Renal cortical epithelial cell (primary cell): ENCODE results near the gene EPB41L3. TPM values are rescaled to one million over a fixed set of nuclear protein-coding genes. Genes with fewer than 3 reads are reported as not detected.
A peak's percentile ranks its signal among the peaks of the same experiment; 100 is the strongest.

Experiments
- DNase-seq: peaks from one replicate; pipeline ENCODE4 v3.0.0-alpha.2; 2011; ENCODE audit warnings: low read depth
- total RNA-seq: library from RNA; depleted of rRNA; stranded (reverse); fragments of >200 nt; gene quantifications from 2 replicates; pipeline ENCODE4 v1.2.3, GENCODE V29; 2014

EPB41L3 gene
- 40.8 and 54.0 TPM in 2 replicates for total RNA-seq

DNA sequence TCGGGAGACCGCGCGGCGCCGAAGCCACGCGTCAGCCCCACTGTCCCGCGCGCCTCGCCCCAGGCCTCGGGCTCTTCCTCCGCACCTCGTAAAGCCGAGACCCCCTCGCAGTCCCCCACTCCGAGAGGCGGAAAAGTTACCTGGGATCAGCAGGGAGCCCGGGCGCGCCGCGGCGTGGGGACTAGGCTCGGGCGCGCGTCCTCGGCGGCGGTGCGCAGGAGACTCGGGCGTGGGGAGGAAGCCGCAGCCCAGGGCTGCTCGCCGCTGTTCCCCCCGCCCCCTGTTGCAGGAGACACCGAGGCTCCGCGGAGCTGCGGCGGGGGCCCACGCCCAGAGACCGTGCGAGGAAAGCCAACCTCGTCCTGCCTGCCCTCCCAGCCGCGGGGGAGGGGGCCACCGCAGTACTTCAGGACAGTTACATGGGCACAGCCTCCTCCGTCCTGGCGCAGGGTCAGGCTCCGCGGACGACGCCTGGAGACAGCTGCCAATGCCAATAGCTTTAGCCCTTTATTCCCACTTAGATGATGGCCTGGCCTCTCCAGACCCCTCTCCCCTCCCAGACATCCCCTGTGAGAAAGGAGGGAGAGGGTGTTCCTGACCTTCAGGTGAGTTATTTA is at the start of gene EPB41L3:
Gene EPB41L3 (minus strand): TSS at position 225 of the 617 bp plus-strand sequence. CDS start 54,814 bp downstream, outside the sequence.
- DNase-seq, result no peak

DNA sequence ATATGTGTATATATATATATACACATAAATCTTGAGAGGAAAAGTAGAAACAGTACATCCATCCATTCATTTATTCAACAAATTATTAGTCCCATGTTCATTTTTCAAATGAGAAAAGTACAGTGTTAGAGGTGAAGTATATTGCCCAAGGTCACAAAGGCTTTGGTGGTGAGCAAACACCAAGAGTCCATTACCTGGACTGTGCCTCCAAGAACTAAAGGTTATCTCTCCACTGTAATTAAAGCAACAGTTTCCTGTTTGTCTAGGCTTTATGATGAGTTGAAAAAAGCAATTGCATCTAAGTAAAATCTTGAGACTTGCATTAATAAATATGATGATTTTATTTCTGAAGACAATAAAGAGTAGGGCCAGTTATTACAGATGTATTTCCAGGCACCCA is 44.7 kb upstream of the EPB41L3 start:
- no peak for DNase-seq

DNA sequence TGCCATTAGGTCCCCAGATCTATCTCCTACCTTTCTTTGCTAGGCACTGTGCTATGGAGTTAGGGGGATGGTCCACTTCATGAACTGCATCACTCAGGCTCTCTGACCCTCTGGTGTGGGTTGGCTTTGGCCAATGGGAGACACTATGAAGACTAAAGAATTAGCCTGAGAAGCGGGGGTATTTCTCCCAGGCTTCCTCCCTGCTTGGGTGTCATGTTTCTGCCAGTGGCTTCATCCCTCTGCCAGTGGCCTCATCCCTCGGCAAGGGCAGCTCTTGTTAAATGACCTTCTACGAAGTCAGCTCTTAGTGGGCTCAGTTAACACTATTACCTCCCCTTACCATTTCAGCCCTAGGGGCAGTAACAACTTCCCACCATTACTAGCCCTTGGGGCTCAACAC is 41.9 kb upstream of the EPB41L3 start:
- no peak for DNase-seq

DNA sequence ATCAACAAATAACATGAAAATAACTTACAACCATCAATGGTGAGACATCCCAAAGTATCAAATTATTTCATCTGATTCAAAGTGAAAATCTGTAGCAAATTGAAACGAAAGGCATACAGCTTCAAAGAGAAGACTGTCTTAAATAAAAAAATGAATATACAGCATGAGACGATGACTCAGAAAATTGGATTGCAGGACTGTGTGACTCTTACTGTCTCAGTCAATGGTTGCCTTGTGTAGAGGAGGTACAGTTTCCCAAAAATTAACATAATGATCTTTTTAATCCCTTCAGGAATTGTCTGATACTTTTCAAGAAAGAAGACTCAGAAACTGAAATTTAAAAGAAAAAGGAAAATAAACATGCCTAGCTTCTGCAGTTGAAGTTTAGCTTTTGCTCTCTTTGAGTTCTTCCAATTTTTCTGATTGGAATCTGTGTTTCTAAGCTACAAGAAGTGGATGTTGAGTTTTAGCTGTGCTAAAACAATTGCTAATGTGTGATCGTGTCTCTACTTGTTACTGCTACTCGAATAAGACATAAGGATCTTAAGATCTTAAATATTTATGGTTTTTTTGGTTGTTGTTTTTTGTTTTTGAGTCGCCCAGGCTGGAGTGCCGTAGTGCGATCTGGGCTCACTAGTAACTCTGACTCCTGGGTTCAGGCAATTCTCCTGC is 41.1 kb upstream of the EPB41L3 start:
- DNase-seq, result peak; percentile 48

DNA sequence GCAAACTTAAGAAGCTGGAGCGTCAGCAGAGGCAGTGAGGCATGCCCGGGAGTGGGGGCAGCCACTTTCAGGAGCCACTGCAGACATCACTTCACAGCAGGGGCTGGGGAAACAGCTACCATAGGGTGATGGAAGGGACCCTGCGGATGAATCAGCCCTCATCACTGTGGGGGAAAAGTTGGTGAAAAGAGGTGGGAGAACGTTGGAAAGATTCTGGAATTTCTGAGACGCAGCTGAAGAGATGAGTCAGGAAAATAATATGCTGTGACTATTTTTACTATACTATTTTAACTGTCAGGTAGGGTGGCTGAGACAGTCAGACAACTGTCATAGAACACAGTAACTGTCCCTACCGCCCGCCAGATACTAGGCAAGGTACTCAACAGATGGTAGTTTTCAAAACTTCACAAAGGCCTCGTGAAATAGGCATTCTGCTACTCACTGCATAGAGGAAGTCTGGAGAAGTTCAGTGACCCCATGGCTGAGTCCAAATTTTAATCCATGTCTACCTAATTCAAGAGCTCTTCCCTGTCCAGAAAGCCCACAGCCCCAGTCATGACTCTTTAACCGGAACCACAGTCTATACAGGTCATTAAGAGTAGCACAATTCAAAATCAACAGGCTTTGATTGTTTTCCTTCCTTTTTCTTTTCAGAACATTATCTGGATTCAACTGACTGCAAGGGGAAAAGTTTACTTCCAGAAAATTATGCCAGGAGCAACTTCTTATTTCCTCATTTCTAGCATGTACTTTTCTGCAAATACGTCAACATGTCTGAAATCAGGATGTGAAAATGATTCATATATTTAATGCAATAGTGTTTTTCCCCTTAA is 39.3 kb upstream of the EPB41L3 start:
- peak; percentile 23 for DNase-seq

DNA sequence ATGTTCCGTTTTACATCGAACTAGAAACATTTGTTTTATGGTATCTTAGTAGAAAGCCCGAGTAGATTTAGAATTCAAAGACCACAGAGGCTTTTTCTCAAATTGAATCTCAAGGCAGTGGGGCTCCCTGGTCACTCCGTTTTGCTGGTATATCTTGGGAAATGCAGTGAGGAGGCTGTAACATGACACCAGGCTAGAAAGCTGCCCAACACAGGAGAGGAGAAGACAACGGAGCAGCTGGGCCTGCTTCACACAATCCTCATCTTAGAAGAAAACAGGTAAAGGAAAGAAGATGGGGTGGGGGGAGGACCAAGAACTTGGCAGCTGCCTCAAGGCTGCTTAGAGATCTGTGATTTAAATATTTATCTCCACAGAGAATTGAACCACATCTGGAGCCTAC is 38.3 kb upstream of the EPB41L3 start:
- DNase-seq, result no peak

DNA sequence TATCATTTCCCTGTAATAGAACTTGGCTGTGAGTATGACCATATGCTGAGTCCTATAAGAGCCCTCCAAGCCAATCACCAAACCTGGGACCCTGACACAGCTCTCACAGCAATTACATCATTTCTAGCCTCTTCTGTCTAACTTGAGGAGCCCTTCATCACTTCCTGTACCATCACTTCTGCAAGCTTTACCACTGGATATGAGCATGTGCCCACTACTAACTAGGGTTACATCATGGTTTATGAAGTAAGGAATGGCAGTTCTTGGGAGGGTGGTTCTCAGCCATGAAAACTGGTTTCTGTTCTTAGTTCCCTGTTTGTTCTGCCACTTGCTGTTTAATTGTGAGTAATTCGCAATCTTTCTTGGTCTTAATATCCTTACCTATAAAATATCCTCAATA is 31.0 kb upstream of the EPB41L3 start:
- no peak for DNase-seq

DNA sequence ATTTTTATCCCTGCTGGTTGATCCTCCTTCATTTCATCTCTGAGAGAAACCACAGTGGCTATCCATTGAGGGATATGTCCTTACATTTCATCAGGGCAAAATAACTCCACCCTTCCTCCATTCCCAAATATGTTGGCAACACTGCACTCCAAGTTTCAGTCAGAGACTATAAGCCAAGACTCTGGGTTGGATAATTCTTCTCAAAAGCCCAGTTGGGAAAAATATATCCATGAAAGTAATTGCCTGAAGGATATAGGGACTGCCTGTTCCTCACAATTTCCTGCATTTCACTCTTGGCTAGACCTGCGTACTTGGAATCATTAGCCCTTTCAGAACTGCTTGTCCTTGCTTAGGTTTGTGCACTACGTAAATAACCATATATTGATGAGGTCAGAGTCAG is 27.9 kb upstream of the EPB41L3 start:
- DNase-seq, result no peak

DNA sequence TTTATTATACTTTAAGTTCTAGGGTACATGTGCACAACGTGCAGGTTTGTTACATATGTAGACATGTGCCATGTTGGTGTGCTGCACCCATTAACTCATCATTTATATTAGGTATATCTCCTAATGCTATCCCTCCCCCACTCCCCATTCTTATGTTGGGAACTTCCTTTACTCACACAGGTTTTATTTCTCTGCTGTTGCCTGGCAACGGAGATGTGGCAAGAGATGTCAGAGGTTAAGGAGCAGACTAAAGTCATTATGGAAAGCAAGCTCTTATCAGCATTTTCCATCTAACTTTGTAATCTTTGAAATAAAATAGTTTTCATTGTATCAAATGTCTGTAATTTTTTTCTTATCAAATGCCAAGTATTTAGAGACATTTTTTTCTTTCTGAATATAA is 26.8 kb upstream of the EPB41L3 start:
- DNase-seq, result peak; percentile 92

DNA sequence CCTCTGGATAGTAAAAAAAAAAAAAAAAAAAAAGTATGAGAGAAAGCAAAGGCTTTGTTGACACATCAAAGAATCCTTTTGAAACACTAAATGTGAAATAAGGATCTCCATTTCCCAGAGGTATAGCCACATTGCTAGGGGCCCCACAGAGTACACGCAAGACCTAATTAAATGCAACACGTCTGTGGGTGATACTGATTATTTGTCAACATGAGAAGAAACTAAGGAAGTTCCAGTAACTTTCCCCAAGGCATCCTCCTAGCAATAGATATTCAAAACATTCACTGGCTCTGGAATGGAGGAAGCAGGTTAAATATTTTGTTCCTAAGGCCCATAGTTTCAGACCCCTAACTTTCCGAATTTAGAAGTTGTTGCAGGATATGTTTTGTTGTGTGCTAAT is 24.6 kb upstream of the EPB41L3 start:
- no peak for DNase-seq

DNA sequence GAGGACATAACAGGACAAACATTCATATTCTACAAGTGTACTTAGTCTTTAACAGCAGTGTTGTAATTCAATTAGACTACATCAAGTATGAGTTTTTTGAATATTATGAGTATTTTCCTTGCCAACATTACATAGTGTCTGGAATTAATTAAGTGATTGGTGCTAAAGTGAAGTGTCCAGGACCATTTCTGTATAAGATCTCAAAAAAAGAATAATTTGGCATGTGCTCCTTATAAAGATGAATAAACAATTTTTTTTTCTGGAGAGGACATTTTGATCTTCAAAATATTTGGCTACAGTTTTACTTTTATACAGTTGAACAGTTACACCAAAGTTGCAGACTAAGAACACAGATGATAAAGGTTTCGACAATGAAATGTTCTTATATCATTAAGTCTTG is 15.1 kb upstream of the EPB41L3 start:
- no peak for DNase-seq

DNA sequence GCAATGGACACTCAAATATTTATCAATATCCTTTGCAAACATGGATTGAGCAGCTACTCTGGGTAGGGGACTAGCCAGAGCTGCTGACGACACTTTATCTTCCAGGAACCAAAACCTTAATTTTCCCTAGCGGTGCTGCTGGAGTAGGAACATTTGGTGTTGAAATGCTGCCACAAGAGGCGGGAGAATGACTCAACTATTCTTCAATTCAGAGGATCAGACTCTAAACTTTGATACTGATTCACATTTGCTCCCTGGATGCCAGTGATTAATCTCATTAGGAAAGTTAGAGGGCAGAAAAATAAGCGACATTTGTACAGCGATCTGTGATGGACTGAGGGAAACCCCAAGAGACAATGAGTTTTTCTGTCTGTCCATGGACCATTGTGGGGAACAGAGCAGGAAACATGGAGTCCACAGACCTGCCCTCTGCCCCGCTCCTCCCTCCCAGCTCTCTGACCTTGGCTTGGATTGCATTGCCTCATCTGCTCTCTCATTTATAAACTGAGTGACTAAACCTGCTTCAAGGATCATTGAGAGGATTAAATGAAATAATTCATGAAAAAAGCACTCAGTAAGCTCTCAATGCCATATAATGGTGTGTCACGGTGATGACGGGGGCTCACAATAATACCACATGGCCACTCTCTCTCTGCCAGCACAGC is 12.6 kb upstream of the EPB41L3 start:
- DNase-seq, result peak; percentile 54

DNA sequence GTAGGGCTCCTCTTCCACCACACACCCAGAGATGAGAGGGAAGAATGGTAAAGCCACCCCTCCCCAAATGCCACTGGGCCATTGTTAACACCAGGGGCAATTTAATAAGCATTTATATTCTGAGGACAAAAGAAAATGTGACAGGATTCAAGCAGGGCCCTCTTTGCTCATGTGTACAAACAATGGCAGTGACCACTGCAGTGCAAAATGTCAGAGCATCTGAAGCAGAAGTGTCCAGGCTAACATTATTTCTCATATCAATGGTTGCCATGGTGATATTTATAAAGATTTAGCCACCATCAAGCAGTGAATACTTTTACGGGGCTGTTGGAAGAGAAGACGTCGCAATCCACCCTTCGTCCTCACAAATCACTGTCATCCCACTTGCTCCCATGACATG is 10.8 kb upstream of the EPB41L3 start:
- no peak for DNase-seq

DNA sequence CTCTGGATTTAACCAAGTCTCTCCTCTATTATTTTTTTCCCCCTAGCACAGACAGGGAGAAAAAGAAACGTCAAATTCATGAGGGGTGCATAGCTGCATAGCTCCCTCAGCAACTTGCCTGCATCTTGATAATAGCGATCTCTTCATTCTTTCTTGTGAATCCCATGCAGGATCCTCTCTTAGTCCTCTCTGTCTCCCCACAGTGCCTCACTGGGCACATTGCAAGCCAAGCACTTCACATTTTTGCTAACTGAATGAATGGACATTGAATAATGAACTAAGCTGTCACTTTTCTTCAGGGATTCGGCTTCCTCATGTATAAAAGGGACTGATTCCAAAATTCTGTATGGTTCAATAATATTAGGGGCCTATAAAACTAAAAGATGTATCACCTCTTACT is 2.9 kb upstream of the EPB41L3 start:
- peak; percentile 60 for DNase-seq

DNA sequence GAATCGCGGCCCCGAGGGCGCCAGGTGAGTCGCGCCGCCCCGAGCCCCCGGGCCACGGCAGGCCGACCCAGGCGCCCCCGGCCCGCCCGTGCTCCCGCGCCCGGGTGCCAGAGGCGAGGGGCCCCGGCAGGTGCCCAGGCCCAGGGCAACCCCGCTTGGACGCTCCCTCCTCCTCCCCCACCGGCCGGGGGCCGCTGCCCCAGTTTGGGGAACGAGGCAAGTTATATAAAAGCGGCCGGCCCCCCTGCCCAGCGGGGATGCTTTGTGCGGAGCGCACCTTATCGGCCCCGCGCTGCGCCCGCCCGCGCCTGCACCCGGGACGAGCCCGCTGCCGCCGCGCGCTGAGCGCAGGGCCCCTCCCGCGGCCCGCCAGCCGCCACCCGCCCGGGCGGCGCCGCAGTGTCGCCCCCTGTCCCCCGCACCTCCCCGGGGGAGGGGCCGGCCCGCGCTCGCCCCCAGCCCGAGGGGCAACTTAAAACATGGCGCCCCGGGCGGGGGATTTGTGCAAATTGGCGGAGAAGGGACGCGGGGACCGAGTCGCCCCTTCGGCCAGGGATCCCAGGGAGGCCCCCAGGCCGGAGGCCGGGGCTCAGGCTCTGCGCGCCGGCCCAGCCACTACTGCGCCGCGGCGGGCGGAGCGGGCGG is 639 bp downstream of the EPB41L3 start:
- DNase-seq, result no peak

DNA sequence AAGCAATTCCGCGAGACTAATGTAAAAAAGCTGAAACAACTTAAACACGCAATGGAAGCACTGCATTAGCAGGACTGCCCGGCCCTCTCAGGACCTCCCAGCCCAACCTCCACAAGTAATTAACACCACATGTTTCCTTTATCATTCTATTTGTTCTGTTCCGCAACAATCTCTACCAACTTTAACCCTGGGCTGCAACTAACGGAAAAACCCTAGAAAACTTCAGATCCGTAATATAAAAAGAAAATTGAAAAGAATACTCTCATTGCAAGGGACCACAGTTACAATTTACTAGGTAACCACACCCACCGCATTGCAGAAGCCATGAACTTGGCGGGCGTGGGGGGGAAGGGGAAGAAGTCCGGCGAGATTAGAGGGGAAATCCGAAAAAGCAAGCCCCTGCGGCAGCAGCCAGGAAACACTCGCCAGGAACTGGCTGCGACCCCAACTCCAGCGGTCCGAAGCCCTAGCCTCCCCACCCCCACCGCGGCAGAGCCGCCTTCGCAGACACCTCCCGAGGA is 1.2 kb downstream of the EPB41L3 start:
- no peak for DNase-seq

DNA sequence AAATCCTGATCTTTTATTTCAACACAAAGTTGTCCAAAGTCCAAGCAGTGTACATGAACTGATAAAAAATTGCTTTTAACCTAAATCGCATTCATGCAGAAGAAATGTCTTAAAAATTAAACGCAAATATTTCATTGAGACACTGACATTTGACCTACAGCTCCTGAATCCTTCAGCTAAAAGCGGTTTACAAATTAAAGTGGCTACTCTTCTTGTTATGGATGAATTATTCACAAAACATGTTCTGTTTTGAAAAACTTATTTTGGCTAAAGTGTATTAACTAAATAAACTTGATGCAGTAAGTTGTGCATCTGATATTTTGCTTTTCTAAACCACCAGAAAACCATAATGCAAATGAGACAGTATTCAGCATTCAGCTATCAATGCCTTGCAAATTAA is 2.2 kb downstream of the EPB41L3 start:
- no peak for DNase-seq

DNA sequence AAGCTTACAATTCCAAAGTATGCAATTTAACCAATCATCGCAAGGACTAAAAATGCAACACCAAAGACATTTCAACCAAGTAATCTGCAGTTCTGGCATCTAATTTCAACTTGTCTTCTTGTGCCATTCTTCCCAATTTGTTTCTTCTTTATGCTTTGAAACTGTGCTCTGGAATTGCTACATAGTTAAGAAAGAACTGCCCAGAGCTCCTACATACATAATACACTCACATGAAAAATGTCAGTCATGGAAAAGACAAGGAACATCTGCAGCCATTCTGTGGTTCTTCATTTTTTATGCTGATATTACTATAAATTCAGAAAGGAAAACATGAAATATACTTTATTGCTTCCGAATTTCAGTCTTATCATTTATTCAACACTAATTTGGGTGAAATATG is 4.4 kb downstream of the EPB41L3 start:
- no peak for DNase-seq

DNA sequence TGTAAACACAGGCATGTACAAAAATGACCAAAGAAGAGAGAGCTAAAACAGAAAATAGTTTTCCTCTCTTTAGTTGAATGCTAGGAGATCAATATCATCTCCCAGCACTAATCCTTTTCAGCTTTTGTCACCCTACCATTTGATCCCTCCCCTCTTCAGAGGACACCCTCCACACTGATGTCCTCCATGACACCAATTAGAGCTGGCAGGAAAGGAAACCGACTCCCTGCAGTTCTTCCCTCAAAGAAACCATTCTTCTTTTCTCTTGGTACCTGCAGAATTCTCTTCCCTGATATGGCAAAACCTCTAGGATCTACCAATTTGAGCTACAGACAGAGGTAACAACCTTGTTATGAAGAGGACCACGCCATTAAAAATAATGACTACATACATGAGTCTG is 5.3 kb downstream of the EPB41L3 start:
- DNase-seq, result no peak

DNA sequence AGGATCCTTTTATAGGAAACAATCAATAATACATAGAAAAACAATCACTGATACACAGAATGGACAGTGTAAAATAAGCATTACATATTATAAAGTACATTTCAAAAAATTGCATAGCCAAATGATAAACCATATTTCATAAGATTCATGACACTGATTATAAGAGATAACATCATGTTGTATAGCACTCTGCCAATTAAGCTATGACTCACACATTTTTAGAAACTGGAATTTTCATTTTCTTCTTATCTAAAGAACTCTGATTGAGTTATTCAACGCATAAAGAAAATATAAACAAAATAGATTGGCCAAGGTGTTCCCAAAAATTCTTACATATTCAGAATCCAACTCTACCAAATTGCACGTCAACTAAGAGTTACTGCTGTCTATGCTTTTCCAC is 5.9 kb downstream of the EPB41L3 start:
- no peak for DNase-seq

DNA sequence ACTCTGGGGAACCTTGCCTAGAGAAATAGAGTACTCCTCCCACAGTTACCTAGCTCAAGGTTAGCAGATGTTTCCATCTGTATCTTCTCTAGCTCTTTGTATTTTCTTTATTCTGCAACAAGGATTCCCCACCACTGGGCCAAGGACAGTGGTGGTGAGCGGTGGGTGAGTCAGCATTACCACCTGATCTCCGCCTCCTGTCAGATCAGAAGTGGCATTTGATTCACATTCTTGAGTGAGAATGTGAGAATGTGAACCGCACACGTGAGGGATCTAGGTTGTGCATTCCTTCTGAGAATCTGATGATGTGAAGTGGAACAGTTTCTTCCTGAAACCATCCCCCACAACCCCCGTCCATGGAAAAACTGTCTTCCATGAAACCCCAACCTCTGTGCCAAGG is 9.0 kb downstream of the EPB41L3 start:
- peak; percentile 88 for DNase-seq

DNA sequence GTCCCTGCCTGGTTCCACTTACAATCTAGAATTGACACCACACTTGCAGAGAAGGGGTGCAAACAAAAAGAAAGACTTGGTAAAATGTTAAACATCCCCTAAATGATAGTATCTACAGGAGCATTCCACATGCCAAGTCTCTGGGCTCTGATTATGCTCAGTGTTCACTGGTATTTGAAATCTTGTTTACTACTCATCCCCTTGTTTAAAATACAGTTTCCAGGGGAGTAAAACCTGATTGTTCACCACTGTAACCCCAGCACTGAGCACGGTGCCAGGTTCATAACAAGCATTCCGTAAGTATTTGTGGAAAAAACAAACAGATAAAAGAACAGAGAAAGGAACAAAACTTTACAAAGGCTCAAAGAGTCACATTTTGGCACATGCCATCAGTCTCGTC is 11.7 kb downstream of the EPB41L3 start:
- DNase-seq, result no peak
